Nucleus accumbens (tissue), 56 donors: Measurements from ENCODE around the gene PLGLB1.
"Not testable (repeated sequence)": the region's sequence is repeated elsewhere in the genome, so short reads cannot be mapped to it uniquely, and the experiment has no call there.

ENCODE experiments used
- DNase-seq, 56 donors: peaks; one replicate each; lab custom pipeline; 2025; lab: John Stamatoyannopoulos, UW

The PLGLB1 gene

DNA sequence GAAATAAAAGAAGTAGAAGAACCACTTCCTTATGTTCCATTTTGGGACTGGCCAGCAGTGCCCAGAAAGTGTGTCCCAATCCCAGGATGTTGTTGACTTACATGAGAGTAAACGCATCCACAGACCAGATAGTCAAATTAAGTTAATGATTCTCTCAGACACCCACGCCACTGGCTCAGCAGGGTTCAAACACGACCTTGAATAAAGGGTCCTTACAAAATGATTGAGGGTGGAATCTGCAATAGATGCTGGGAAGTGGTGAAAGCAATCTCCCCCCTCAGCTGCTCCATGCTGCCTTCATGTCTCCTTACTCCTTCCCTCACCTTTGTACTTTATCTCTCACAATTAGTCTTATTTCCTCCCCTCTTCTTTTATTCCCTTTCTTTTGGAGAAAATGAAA lies at the start of gene PLGLB1:
TSS of gene PLGLB1 (minus strand) at position 101 of the 400 bp plus-strand sequence. CDS start at position 40, 61 bp downstream.
- not testable (repeated sequence) for DNase-seq

- DNase-seq = not testable (repeated sequence)
Observed at GRCh38 chr2:87064305-87064704, 42.7 kb upstream of the PLGLB1 start.

- DNase-seq = not testable (repeated sequence)
Observed at GRCh38 chr2:87063431-87063830, 41.8 kb upstream of the PLGLB1 start.

DNA sequence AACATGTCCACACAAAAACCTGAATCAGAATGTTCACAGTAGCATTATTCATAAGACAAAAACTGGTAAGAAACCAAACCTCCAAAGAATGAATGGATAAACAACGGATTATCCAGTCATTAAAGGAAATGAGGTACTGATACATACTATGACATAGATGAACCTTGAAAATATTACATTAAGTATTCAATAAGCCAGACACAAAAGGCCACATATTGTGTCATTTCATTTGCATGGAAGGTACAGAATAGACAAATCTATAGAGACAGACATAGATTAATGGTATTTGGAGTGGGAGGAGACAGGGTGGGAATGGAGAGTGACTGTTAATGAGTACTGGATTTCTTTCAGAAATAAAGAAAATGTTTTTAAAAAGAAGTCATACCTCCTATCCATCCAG lies 39.9 kb upstream of the PLGLB1 start:
- not testable (repeated sequence) for DNase-seq

DNA sequence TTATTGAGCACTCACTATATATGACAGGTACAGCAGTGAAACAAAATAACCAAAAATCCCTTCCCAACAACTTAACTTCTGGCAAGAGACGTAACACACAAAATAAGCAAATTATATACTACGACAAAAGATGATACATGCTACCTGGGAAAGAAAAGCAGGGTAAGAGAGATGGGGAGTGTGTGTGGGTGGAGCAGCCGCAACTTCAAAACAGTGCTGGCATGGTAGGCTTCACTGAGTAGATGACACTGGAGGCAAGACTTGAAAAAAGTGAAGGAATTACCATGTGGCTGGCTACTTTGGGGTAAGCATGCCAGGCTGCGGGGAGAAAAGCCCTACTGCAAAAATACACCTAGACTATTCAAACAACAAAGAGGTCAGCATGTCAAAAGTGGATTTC lies 36.0 kb upstream of the PLGLB1 start:
- DNase-seq = not testable (repeated sequence)

- not testable (repeated sequence) for DNase-seq
Observed at GRCh38 chr2:87056843-87057242, 35.2 kb upstream of the PLGLB1 start.

- DNase-seq = not testable (repeated sequence)
Observed at GRCh38 chr2:87056435-87056834, 34.8 kb upstream of the PLGLB1 start.

DNA sequence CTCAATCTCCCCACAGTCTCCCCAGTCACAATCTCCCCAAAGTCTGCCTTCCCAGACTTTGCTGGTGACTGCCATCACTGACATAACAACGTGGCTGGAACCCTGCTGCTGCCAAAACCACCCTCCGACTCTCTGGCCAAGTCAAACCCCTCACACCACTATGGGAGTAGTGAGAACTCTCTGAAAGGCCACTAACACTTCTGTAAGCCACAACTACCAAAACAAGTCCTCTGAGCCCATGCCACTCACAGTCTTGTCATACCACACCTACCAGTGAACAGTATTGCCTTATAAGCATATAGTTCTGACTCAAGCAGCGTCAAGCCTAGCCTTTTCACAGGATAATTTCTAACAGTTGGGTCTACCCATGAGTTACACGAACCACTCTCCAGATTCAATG lies 32.7 kb upstream of the PLGLB1 start:
- not testable (repeated sequence) for DNase-seq

DNA sequence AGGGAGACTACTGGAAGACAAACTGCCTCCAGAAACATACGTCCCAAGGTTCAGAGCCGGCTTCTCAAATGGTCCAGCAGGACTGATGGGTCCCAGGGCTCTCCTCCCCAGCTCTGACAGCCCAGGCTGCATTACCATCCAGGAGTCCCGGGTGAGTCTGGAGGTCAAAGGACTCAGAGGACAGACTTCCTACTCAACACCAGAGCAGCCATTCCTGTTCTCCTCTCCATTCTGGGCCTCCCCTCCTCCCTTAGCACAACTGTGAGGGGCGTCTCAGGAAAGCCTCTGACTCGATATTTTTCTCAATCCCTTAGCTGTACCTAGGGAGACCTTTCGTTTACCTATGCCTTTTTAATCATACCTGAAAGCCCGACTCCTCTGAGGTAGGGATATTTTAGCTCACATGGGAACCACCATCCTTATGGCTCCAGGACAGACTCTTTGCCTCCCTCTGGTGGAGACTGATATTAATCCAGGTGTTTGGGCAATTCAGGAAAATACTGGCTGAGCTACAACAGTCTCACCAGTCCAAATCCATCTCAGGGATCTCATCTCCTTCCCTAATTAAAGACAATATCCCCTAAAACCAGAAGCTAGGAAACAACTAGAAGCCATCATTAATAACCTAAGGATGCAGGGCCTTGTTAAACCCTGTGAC lies 19.8 kb upstream of the PLGLB1 start:
- not testable (repeated sequence) for DNase-seq

DNA sequence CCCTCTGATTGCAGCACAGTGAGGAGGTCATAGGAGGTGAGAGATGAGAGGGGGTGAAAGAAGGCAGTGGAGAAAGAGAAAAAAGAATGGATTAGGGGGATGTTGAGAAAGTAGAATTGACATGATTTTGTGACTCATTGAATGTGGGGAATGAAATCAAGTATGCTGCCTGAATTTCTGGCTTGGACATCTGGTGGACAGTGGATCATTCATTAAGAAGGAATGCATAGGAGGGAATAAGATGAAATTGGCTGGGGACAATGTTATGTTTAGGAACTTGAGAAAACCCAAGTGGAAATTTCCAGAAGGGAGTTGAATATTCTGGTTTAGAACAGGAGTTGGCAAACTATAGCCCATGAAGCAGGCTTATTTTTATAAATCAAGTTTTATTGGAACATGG lies 7.0 kb upstream of the PLGLB1 start:
- not testable (repeated sequence) for DNase-seq

GRCh38 chr2:87026816-87027215 lies 5.2 kb upstream of the PLGLB1 start:
- DNase-seq = not testable (repeated sequence)

GRCh38 chr2:87025927-87026326 lies 4.3 kb upstream of the PLGLB1 start:
- not testable (repeated sequence) for DNase-seq

GRCh38 chr2:87023988-87024615 lies 2.5 kb upstream of the PLGLB1 start:
- not testable (repeated sequence) for DNase-seq

- DNase-seq = not testable (repeated sequence)
Observed at GRCh38 chr2:87021043-87021442, 601 bp downstream of the PLGLB1 start.

GRCh38 chr2:87019053-87019452 lies 2.6 kb downstream of the PLGLB1 start:
- DNase-seq = not testable (repeated sequence)

- DNase-seq = not testable (repeated sequence)
Observed at GRCh38 chr2:87014489-87015169, 7.0 kb downstream of the PLGLB1 start.

DNA sequence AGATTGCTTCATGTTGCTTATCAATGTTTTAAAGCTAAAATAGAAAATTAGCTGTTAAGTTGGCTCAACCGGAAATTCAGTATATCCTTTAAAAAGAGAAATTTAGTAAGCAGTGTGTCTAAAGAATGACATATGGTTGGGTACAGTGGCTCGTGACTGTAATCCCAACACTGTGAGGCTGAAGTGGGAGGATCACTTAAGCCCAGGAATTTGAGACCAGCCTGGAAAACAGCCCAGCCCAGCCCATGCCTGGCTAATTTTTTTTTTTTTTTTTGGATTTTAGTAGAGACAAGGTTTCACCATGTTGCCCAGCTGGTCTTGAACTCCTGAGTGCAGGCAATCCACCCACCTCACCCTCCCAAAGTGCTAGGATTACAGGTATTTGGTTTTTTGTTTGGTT lies 17.2 kb downstream of the PLGLB1 start:
- DNase-seq = not testable (repeated sequence)
